ENCODE data around the gene DDX10. TPM values are rescaled to one million over a fixed set of nuclear protein-coding genes. Genes with fewer than 3 reads are reported as not detected.

DDX10 gene
- total and polyA plus RNA-seq, 9 of the 15 experiments (the other 6 are each of a cell fraction or from before 2014, with no cell fraction given) = 33.9 to 94.6 (median 50.7) TPM

- TF ChIP-seq ID3 (CRISPR knock-in tag; IDR thresholded peaks at IDR 0.05) (no peak), ID3 (tag; IDR thresholded peaks at IDR 0.05) (no peak), ZKSCAN8 (CRISPR knock-in tag; IDR thresholded peaks at IDR 0.05) (no peak), MYC (IDR thresholded peaks at IDR 0.05; ENCODE audit: low read depth, low read length) (no peak), MYC (CRISPR knock-in tag; IDR thresholded peaks at IDR 0.05; ENCODE audit: borderline replicate concordance, low read depth) (no peak)
Measured at GRCh38 chr11:108966206-108966605, 301.3 kb downstream of the DDX10 start (continued).

DNA sequence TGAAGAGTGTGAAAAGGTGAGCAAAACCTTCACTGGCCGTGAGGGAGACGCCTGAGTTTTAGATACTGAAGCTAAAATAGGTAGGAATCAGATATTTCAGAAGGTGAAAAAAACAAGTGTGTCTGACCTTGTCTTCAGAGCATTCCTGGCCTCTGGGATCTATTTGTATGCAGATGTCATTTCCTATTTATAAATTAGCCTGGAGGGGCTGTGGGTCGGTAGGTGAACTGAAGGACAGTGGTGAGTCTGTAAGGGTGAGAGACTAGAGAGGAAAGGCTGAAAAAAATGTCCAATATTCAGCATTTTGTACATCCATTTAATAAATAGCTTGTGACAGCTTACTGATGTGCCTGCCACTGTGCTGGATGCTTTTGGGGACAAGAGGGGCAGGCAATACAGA, 302.1 kb downstream of the DDX10 start:
- Histone ChIP-seq H3K27ac (ENCODE audit: extremely low read depth, low read depth, low read length) (no peak overlapping the region), H3K4me1 (replicated peaks in 1 of 2; ENCODE audit: control insufficient read depth in 2 of 2, insufficient read depth in 2 of 2, low read length in 2 of 2) (no peaks in the 10 kb centered on the region), H4K20me1 (replicated peaks; ENCODE audit: control insufficient read depth, insufficient read depth, low read length) (no peaks in the 10 kb centered on the region; the same call in 1 of the 2 replicates), H3K4me2 (ENCODE audit: insufficient read depth, low read length) (no peak overlapping the region), H3K27me3 (ENCODE audit: control insufficient read depth in 2 of 2, insufficient read depth in 2 of 2, low read length in 2 of 2) (peaks cover 7 to 22% of the 10 kb centered on the region in 2 experiments; a peak in 3 of 5 replicates), H2AFZ (ENCODE audit: low read depth, low read length) (no peak overlapping the region), H3K9me3 (replicated peaks; ENCODE audit: control insufficient read depth, insufficient read depth, low read depth, low read length) (no peaks in the 10 kb centered on the region), H3K9me1 (ENCODE audit: control insufficient read depth, insufficient read depth, low read length) (no peaks in the 10 kb centered on the region), H3K9ac (ENCODE audit: insufficient read depth in 1 of 2, low read depth in 2 of 2, low read length in 2 of 2) (no peak overlapping the region), H3K4me3 (no peak overlapping the region), H3K79me2 (ENCODE audit: control insufficient read depth, insufficient read depth, low read length) (no peaks in the 10 kb centered on the region), H3K36me3 (ENCODE audit: control insufficient read depth, insufficient read depth, low read length) (no peaks in the 10 kb centered on the region)
- no peak for ATAC-seq
- no peak for FAIRE-seq
- DNase-seq (ENCODE audit: extremely low read depth in 1 of 4, low spot score in 3 of 4) = no peak
- no peak for TF ChIP-seq ZSCAN29 (IDR thresholded peaks at IDR 0.05)
- no peak for TF ChIP-seq SRSF7 (optimal IDR thresholded peaks at IDR 0.05; ENCODE audit: low read depth, low read length)
- no peak for TF ChIP-seq ZNF174 (CRISPR knock-in tag; IDR thresholded peaks at IDR 0.05)
- no peak for TF ChIP-seq TAF1 (IDR thresholded peaks at IDR 0.05; ENCODE audit: control insufficient read depth, extremely low read depth, insufficient read depth, low read length, severe bottlenecking)
- TF ChIP-seq DDX20 (tag; IDR thresholded peaks at IDR 0.05; ENCODE audit: low read depth) = no peak
- no peak for TF ChIP-seq NCOA4 (IDR thresholded peaks at IDR 0.05; ENCODE audit: partially characterized antibody)
- TF ChIP-seq CBFA2T3 (IDR thresholded peaks at IDR 0.05) = no peak
- no peak for TF ChIP-seq RFX1 (IDR thresholded peaks at IDR 0.05)
- TF ChIP-seq, protein P1, sequence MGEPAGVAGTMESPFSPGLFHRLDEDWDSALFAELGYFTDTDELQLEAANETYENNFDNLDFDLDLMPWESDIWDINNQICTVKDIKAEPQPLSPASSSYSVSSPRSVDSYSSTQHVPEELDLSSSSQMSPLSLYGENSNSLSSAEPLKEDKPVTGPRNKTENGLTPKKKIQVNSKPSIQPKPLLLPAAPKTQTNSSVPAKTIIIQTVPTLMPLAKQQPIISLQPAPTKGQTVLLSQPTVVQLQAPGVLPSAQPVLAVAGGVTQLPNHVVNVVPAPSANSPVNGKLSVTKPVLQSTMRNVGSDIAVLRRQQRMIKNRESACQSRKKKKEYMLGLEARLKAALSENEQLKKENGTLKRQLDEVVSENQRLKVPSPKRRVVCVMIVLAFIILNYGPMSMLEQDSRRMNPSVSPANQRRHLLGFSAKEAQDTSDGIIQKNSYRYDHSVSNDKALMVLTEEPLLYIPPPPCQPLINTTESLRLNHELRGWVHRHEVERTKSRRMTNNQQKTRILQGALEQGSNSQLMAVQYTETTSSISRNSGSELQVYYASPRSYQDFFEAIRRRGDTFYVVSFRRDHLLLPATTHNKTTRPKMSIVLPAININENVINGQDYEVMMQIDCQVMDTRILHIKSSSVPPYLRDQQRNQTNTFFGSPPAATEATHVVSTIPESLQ (CRISPR knock-in tag; IDR thresholded peaks at IDR 0.05) = no peak
- no peak for TF ChIP-seq SPI1 (IDR thresholded peaks at IDR 0.05; ENCODE audit: borderline replicate concordance, low read depth, low read length)
- TF ChIP-seq CLOCK (CRISPR knock-in tag; IDR thresholded peaks at IDR 0.05; ENCODE audit: borderline replicate concordance) = no peak
- ChIA-PET CTCF (ENCODE audit: low intra/inter-chr PET ratio) (no interaction called here), POLR2A (interaction anchor here (1.0 kb wide), 1 partner anchor 22 kb away, joined by 3 read pairs; no protein-coding TSS in a partner anchor)
- no TSS peak for BruUV-seq (replicated peaks)
- in situ Hi-C loops (cut with MboI) (no loop called here), intact Hi-C loops (cut with micrococcal nuclease) (no loop called here)
- WGBS (ENCODE audit: insufficient coverage, low coverage, missing lambda C conversion rate) = 0% methylated on average over 3 of the region's 3 CpGs
